Activated T-cell treated with anti-CD3 and anti-CD28 coated beads, Interleukin-2, amount 50 U/mL, for 72 hours (primary cell): ENCODE data around the gene MAML2. TPM values are rescaled to one million over a fixed set of nuclear protein-coding genes. Genes with fewer than 3 reads are reported as not detected.

Source experiments
- ATAC-seq, 2 donors: fragments of 150-1000 bp; cut with Tn5 transposase; replicated peaks in 1 of 2; 2 replicates each; pipeline ENCODE4 v1.10.0; 2021; ENCODE audit warnings: moderate library complexity in 2 of 2, mild to moderate bottlenecking in 1 of 2
- DNase-seq, 2 donors: peaks; one replicate each; pipeline ENCODE4 v3.0.0; 2021 to 2022; ENCODE audit warnings: mixed read lengths in 1 of 2
- H3K27ac Mint-ChIP-seq: one replicate; pipeline ENCODE4 v1.8.0; 2022; ENCODE audit warnings: mild to moderate bottlenecking, moderate library complexity, mixed read lengths
- H3K27me3 Mint-ChIP-seq: one replicate; pipeline ENCODE4 v1.8.0; 2022; ENCODE audit warnings: low read depth, mixed read lengths
- H3K36me3 Mint-ChIP-seq, 2 donors: one replicate each; pipeline ENCODE4 v1.8.0; 2022; ENCODE audit warnings: mixed read lengths in 2 of 2, mild to moderate bottlenecking in 1 of 2; ENCODE audit not compliant: insufficient read depth in 2 of 2
- H3K4me1 Mint-ChIP-seq: one replicate; pipeline ENCODE4 v1.8.0; 2022; ENCODE audit warnings: low read depth, mixed read lengths
- H3K4me3 Mint-ChIP-seq, 2 donors: one replicate each; pipeline ENCODE4 v1.8.0; 2022; ENCODE audit warnings: mild to moderate bottlenecking in 2 of 2, mixed read lengths in 2 of 2, moderate library complexity in 2 of 2
- H3K9me3 Mint-ChIP-seq, 2 donors: one replicate each; pipeline ENCODE4 v1.8.0; 2022; ENCODE audit warnings: mixed read lengths in 2 of 2
- total RNA-seq, 2 donors: library from RNA; stranded (reverse); gene quantifications; one replicate each; pipeline ENCODE4 v1.2.3, GENCODE V29; 2022

MAML2 gene
- total RNA-seq, 2 donors from 2014 or later: 30.5 to 34.6 TPM

DNA sequence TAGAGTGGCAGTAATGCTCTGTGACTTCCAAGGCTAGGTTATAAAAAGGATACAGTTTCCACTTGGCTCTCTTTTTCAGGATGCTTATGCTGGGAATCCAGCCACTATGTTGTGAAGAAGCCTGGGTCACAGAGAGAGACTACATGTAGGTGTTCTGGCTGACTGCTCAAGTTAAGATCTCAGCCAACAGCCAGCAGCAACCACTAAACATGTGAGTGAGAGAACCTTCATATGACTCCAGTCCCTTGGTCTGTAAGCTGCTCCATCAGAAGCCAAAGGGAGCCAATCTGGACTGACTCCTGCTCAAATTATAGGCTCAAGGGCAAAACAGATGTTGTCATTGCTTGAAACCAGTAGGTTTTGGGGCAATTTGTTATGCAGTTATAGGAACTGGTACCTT lies 162.7 kb downstream of the MAML2 start:
- Mint-ChIP-seq H3K36me3 (peaks cover 5 to 19% of the 10 kb centered on the region in 2 donors), H3K27ac (peak overlapping the region; percentile 12), H3K4me1 (peaks cover 88% of the 10 kb centered on the region), H3K27me3 (no peaks in the 10 kb centered on the region), H3K9me3 (no peaks in the 10 kb centered on the region), H3K4me3 (no peak overlapping the region)
- DNase-seq (no peak), ATAC-seq (no peak)

DNA sequence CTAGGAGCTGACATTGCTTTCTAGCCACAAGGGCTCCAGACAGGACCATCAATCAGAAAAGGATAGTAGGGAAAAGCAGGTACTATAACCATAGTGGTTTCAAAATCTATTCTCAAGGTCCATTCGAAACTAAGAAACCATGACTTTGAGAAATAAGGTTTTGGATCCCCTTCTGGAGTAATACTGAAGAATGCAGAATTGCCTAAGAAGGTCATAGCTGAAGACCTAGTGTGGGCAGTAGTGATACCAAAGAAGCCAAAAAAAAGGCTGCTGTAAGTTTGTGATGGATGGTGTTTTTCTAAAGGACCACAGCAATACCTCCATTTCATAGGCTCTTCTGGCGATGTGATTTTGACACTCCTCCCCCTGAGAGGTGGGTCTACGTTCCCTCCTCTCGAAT lies 163.1 kb downstream of the MAML2 start:
- peaks cover 87% of the 10 kb centered on the region for H3K4me1 Mint-ChIP-seq
- H3K4me3 Mint-ChIP-seq: no peak overlapping the region
- H3K36me3 Mint-ChIP-seq: peaks cover 5 to 21% of the 10 kb centered on the region in 2 donors
- no peaks in the 10 kb centered on the region for H3K9me3 Mint-ChIP-seq
- DNase-seq: no peak
- no peak for ATAC-seq
- no peaks in the 10 kb centered on the region for H3K27me3 Mint-ChIP-seq
- H3K27ac Mint-ChIP-seq: no peak overlapping the region

DNA sequence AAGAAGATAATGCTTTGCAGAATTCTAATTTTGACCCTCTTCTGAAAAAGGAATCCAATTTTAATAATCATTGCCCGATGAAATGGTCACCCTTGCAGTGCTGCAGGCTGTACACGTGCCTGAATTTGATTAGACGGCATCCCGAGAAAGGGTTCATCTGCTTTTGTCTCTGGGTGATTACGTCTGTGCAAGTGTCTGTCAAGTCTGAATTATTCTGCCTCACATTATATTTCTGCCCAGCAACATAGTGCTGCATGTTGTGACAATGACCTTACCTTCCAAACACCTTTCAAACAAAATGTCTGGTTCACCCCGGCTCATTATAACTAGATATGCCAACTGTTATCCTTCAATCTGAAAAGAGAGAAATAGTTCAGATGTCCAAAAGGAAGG lies 164.1 kb downstream of the MAML2 start:
- Mint-ChIP-seq H3K36me3 (peaks cover 5 to 21% of the 10 kb centered on the region in 2 donors), H3K27me3 (no peaks in the 10 kb centered on the region), H3K9me3 (no peaks in the 10 kb centered on the region), H3K4me1 (peaks cover 91% of the 10 kb centered on the region), H3K4me3 (no peak overlapping the region), H3K27ac (peak overlapping the region; percentile 10)
- ATAC-seq: no peak
- DNase-seq: no peak

DNA sequence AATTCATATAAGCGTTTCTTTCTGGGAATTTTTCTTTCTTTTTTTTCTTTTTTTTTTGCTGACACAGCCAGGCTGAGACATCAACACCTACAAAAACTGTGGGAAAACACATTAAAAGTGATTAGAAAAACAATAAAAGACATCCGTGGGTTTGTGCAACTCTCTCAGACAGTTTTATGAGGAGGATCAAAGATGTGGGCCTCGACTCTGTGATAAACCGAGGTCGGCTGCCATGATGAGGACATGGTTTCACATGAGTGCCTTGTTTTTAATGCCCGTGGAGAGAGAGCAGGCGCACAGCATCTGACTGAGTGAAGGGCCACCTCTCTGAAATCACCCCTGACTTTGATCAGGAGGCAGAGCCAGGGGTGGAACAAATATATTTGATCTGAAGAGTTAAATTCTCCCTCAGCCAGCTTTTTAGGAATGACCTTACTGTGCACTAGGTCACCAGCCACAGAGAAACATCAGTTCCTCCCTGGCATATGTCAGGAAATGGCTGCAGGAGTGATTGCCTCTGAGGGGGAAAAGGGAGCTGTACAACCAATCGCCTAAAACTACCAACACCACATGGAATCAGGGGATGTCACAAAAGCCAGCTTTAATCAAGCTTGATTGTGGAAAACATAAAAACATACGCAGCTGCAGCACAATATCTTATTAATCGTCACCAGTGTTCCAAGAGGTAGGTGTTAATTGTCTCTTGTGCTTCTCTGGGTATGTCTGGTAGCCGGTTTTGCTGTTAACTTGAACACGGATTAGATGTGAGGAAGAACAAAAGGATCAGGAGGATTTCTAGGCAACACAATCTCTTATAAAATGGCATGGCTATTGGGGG lies 164.7 kb downstream of the MAML2 start:
- H3K4me3 Mint-ChIP-seq: peak overlapping the region; percentile 37 to 40
- peak overlapping the region; percentile 25 for H3K27ac Mint-ChIP-seq
- DNase-seq (no peak), ATAC-seq (peak in 1 of 2 donors; percentile 51)
- peaks cover 91% of the 10 kb centered on the region for H3K4me1 Mint-ChIP-seq
- H3K27me3 Mint-ChIP-seq: no peaks in the 10 kb centered on the region
- H3K36me3 Mint-ChIP-seq: peaks cover 5 to 21% of the 10 kb centered on the region in 2 donors
- H3K9me3 Mint-ChIP-seq: peaks cover 0 to 1% of the 10 kb centered on the region in 2 donors

DNA sequence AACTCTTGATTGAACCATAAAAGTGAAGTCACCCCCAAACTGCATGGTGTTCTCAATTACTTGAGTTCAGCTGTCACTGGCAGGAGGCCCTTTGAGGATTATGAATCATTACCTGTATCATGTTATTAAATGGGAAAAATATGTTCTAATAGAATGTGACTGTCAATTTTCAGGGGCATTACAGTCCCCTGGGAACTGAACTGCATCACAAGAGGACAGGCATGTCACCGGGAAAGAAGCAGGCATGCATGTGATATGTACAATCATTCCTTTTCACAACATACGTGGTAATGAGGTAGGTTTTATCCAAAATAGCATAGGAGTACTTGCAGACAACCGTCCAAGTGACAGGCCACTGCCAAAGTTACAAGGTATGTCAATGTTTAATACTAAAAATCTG lies 165.8 kb downstream of the MAML2 start:
- Mint-ChIP-seq H3K9me3 (peaks cover 0 to 3% of the 10 kb centered on the region in 2 donors), H3K4me1 (peaks cover 93% of the 10 kb centered on the region), H3K27me3 (no peaks in the 10 kb centered on the region), H3K4me3 (peak overlapping the region in 1 of 2 donors; percentile 4), H3K27ac (peak overlapping the region; percentile 68), H3K36me3 (peaks cover 5 to 25% of the 10 kb centered on the region in 2 donors)
- DNase-seq: no peak
- no peak for ATAC-seq

DNA sequence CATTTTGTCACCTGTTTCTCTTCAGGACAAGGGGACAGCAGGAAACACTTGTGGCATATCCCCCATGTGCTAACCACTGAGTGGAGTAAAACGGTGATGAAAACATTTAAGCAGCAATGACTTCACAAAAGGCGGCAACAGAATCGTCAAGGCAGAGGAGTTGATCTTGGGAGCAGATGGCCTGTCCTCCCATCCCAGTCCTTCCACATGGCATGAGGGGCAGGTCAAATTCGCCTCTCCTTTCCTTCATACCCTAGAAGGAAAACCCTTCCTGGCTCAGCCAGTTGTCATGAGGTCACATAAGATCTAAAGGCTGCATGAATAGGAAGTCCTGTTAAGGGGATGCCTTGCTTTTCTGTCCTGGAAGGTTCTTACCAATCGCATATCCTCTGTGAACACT lies 169.1 kb downstream of the MAML2 start:
- peaks cover 85% of the 10 kb centered on the region for H3K4me1 Mint-ChIP-seq
- no peaks in the 10 kb centered on the region for H3K27me3 Mint-ChIP-seq
- peaks cover 3% of the 10 kb centered on the region in 2 donors for H3K9me3 Mint-ChIP-seq
- ATAC-seq (no peak), DNase-seq (no peak)
- H3K27ac Mint-ChIP-seq: peak overlapping the region; percentile 43
- peaks cover 11 to 22% of the 10 kb centered on the region in 2 donors for H3K36me3 Mint-ChIP-seq
- H3K4me3 Mint-ChIP-seq: no peak overlapping the region

DNA sequence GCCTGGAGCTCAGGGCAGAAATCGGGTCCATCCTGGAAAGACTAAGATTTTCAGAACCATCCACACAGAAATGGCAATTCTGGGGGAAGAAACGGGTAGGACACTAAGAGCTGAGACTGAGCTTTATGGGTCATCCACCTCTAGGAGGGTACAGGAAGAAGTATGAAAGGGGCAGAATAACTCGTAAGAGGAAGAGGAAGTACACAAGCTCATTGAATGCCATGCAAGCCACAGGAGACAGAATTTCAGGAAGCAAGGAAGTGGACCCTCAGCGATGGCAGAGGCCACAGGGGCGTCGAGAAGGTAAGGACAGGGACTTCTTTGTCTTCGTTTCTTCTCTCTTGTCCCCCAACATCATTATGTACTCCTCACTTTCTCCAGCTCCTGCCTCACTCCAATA lies 169.6 kb downstream of the MAML2 start:
- ATAC-seq: no peak
- peaks cover 3% of the 10 kb centered on the region in 2 donors for H3K9me3 Mint-ChIP-seq
- no peaks in the 10 kb centered on the region for H3K27me3 Mint-ChIP-seq
- H3K36me3 Mint-ChIP-seq: peaks cover 11 to 18% of the 10 kb centered on the region in 2 donors
- no peak for DNase-seq
- H3K4me1 Mint-ChIP-seq: peaks cover 85% of the 10 kb centered on the region
- H3K4me3 Mint-ChIP-seq: no peak overlapping the region
- peak overlapping the region; percentile 10 for H3K27ac Mint-ChIP-seq

DNA sequence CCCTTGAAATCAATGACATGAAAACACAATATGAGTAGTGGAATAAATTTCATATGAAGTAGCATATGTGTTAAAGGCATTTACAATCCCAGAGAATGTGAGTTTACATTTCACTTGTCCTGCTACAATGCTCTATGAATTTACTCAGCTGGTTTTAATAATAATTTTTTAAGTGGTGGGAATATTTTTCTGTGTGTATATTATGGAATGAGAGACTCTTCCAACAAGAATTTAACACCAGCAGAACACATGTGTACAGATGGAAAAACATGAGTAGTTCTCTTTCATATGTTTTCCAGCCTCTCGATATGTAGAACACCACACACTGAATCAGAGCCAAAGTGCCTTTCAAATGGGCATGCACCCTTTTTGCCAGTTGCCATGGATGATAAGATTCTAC lies 170.4 kb downstream of the MAML2 start:
- Mint-ChIP-seq H3K9me3 (peaks cover 3% of the 10 kb centered on the region in 2 donors), H3K36me3 (peaks cover 10 to 18% of the 10 kb centered on the region in 2 donors), H3K27me3 (no peaks in the 10 kb centered on the region), H3K4me3 (no peak overlapping the region), H3K4me1 (peaks cover 85% of the 10 kb centered on the region), H3K27ac (no peak overlapping the region)
- DNase-seq: no peak
- no peak for ATAC-seq

DNA sequence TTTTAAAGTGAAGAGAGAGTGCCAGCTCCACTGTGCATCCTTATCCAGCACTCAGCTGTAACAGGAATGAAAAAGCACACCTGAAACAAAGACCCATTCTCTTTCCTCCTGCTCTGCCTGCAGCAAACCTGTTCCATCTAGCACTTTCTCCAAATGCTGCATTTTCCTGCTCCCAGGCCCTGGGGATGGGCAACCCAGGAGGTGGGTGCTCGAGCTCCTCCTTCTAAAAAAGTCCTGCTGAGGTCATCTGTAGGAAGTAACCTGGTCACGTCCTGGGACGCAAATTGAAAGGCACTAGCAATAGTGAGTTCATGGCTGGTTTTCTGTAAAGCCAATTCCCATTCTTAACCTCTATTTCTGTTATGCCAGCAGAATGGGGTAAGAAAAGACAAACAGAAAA lies 173.7 kb downstream of the MAML2 start:
- H3K4me3 Mint-ChIP-seq: peak overlapping the region; percentile 48 to 76
- H3K36me3 Mint-ChIP-seq: peaks cover 6 to 11% of the 10 kb centered on the region in 2 donors
- H3K27me3 Mint-ChIP-seq: no peaks in the 10 kb centered on the region
- H3K9me3 Mint-ChIP-seq: peaks cover 3% of the 10 kb centered on the region in 2 donors
- ATAC-seq: peak; percentile 8 to 12
- peak overlapping the region; percentile 93 for H3K27ac Mint-ChIP-seq
- DNase-seq: no peak
- H3K4me1 Mint-ChIP-seq: peaks cover 74% of the 10 kb centered on the region

DNA sequence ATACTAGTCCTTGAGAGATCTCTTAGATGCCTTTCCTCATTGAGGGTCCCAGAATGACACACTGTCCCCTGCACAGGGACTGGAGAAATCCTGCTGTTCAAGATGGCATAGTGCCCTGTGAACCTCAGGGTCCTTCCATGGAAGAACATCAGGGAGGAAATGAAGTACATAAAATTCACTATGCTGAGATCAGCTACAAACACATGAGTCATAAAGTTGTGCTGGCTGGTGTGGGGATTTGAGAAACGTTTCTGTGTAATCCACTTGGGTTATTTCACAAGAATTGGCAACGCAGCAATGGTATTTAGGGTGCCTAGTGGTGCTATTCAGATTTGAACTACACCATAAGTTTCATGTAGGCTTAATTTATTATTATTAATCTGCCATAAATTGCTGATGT lies 174.4 kb downstream of the MAML2 start:
- H3K27ac Mint-ChIP-seq: peak overlapping the region; percentile 93
- ATAC-seq (peak; percentile 87), DNase-seq (peak; percentile 35 to 36)
- H3K4me3 Mint-ChIP-seq: peak overlapping the region; percentile 48 to 76
- H3K4me1 Mint-ChIP-seq: peaks cover 67% of the 10 kb centered on the region
- peaks cover 3% of the 10 kb centered on the region in 2 donors for H3K9me3 Mint-ChIP-seq
- H3K27me3 Mint-ChIP-seq: no peaks in the 10 kb centered on the region
- H3K36me3 Mint-ChIP-seq: peaks cover 6 to 11% of the 10 kb centered on the region in 2 donors

DNA sequence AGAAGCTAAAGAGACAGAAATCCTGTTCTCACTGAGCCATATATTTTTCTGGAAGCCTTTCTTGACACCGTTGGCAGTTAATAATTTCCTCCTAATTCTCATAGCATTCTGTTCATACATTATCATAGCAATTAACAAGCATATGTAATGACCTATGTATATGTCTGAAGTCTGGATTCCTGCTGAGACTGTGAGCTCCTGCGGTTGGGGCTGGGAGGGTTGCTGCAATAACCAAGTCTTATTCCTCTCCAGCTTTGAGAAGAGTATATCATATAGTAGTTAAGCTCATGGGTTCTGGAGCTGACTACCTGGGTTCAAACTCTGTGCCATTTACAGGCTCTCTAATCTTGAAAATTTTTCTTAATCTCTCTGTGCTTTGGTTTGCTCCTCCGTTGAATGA lies 175.2 kb downstream of the MAML2 start:
- peaks cover 0 to 3% of the 10 kb centered on the region in 2 donors for H3K9me3 Mint-ChIP-seq
- peak overlapping the region; percentile 0 to 31 for H3K4me3 Mint-ChIP-seq
- H3K27me3 Mint-ChIP-seq: no peaks in the 10 kb centered on the region
- H3K4me1 Mint-ChIP-seq: peaks cover 64% of the 10 kb centered on the region
- ATAC-seq (no peak), DNase-seq (no peak)
- peaks cover 6 to 11% of the 10 kb centered on the region in 2 donors for H3K36me3 Mint-ChIP-seq
- H3K27ac Mint-ChIP-seq: peak overlapping the region; percentile 81

DNA sequence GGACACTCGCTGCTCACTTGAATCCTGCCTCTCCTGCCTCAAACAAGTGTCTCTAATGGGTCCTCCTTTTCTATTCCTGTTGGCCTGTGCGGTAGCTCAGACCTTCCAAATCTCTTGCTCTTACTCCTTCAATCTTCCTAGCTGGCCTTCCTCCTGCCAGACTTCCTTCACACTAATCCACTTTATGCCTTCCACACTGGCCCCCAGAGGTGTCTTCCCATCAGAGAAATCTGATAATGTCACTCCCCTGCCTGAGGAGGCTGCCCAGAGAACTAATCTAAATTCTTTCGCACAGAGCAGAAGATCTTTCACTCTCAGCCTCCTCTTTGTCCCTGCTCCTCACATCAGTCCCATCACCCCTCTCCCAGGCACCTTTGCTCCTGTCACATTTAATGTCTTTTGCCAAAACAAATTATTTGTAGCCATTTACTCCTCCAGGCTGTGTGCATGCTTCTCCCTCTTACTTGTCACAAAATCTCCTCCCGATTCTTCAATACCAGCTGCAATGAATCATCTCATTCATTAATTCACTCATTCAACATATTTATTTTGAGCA lies 175.7 kb downstream of the MAML2 start:
- no peak for DNase-seq
- H3K27me3 Mint-ChIP-seq: no peaks in the 10 kb centered on the region
- no peak for ATAC-seq
- peaks cover 0 to 3% of the 10 kb centered on the region in 2 donors for H3K9me3 Mint-ChIP-seq
- H3K36me3 Mint-ChIP-seq: peaks cover 6 to 10% of the 10 kb centered on the region in 2 donors
- H3K27ac Mint-ChIP-seq: peak overlapping the region; percentile 81
- H3K4me1 Mint-ChIP-seq: peaks cover 62% of the 10 kb centered on the region
- H3K4me3 Mint-ChIP-seq: peak overlapping the region; percentile 31 to 41

DNA sequence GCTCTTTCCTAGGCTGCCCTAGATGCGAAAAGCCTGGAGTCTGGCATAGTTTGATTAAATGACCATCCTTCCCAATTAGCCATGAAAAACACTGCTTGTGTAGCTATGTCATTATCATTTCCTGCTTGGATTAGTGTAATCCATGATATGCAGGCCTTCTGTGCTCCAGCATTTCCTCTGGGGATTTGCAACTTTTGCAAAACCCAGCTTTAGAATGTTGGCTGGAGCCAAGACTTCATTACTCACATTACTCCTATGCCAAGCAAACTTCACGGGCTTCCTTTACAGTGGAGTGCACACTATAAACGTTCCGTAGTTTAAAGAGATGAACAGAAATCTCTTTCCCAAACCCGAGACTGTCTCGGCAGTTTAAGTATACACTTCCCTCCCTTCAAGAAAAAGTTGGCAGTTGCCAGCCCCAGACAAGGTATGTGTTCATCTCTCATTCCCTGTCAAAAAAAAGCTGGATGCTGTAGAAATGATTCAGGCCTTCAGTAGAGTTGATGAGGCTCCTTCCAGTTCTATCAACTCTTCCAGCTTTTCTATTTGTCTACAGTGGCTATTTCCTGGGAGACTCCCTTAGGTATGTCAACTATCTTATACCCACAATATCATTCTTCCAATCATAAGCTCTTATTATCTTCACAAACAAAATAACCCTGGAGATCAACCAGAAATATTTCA lies 180.0 kb downstream of the MAML2 start:
- Mint-ChIP-seq H3K4me1 (peaks cover 51% of the 10 kb centered on the region), H3K27me3 (no peaks in the 10 kb centered on the region), H3K36me3 (peaks cover 1 to 4% of the 10 kb centered on the region in 2 donors), H3K9me3 (no peaks in the 10 kb centered on the region), H3K4me3 (no peak overlapping the region), H3K27ac (peak overlapping the region; percentile 9)
- ATAC-seq (no peak), DNase-seq (no peak)
